Activated CD8-positive, alpha-beta memory T cell treated with anti-CD3 and anti-CD28 coated beads, Interleukin-2, amount 50 U/mL, for 4 hours (primary cell): Measurements from ENCODE around the gene DEK.
"Not testable (repeated sequence)": the region's sequence is repeated elsewhere in the genome, so short reads cannot be mapped to it uniquely, and the experiment has no call there.

Experiments used
- DNase-seq: peaks from one replicate; pipeline ENCODE4 v3.0.0-alpha.2; 2020

Gene DEK

GRCh38 chr6:18192026-18192425, 72.3 kb downstream of the DEK start:
- DNase-seq, result no peak

- no peak for DNase-seq
These were observed 75.1 kb downstream of the DEK start for GRCh38 chr6:18189196-18189595.

- no peak for DNase-seq
These were observed 76.6 kb downstream of the DEK start for GRCh38 chr6:18187701-18188100.

- no peak for DNase-seq
These were observed 77.6 kb downstream of the DEK start for GRCh38 chr6:18186540-18187250.

- no peak for DNase-seq
These were observed 78.3 kb downstream of the DEK start for GRCh38 chr6:18186033-18186432.

GRCh38 chr6:18185624-18186023, 78.7 kb downstream of the DEK start:
- DNase-seq, result no peak

GRCh38 chr6:18183766-18184165, 80.6 kb downstream of the DEK start:
- DNase-seq, result no peak

GRCh38 chr6:18182568-18182967, 81.8 kb downstream of the DEK start:
- DNase-seq, result no peak

GRCh38 chr6:18179770-18180356, 84.5 kb downstream of the DEK start:
- no peak for DNase-seq

GRCh38 chr6:18178960-18179615, 85.2 kb downstream of the DEK start:
- DNase-seq, result no peak

GRCh38 chr6:18177286-18177965, 86.9 kb downstream of the DEK start:
- no peak for DNase-seq

GRCh38 chr6:18176198-18176597, 88.1 kb downstream of the DEK start:
- not testable (repeated sequence) for DNase-seq
